Lower lobe of right lung (tissue), 2 donors: ENCODE measurements around the gene EED. TPM values are rescaled to one million over a fixed set of nuclear protein-coding genes. Genes with fewer than 3 reads are reported as not detected.

Source experiments
- ATAC-seq, 2 donors: fragments of 200-7000 bp; cut with Tn5 transposase; one replicate each; pipeline ENCODE4 v1.9.1; 2020 to 2022; ENCODE audit warnings: mild to moderate bottlenecking in 2 of 2, moderate library complexity in 2 of 2
- DNase-seq: peaks from one replicate; pipeline ENCODE4 v3.0.0-alpha.2; 2020
- H3K27ac ChIP-seq: fragments of 200-600 bp; one replicate; pipeline ENCODE4 v1.8.0; 2022
- H3K27me3 ChIP-seq: fragments of 200-600 bp; one replicate; pipeline ENCODE4 v1.8.0; 2022; ENCODE audit warnings: low read depth
- H3K36me3 ChIP-seq: fragments of 200-600 bp; one replicate; pipeline ENCODE4 v1.8.0; 2022; ENCODE audit warnings: mild to moderate bottlenecking
- H3K4me1 ChIP-seq: fragments of 200-600 bp; one replicate; pipeline ENCODE4 v1.8.0; 2022
- H3K4me3 ChIP-seq: fragments of 200-600 bp; one replicate; pipeline ENCODE4 v1.8.0; 2022; ENCODE audit warnings: mild to moderate bottlenecking
- H3K9me3 ChIP-seq: fragments of 200-600 bp; one replicate; pipeline ENCODE4 v1.8.0; 2022
- intact Hi-C: fragments of 100-400 bp; cut with DNase I; formaldehyde crosslinking; loops from one replicate; pipeline ENCODE4 v1.11.0; 2022
- total RNA-seq: library from RNA; stranded (reverse); fragmentation: NEBNext Ultra II Directional; extraction: Animal tissue kit (Norgen Biotek cat#: 25700); gene quantifications from one replicate; pipeline ENCODE4 v1.2.1, GENCODE V29; 2021
- TF ChIP-seq, protein P1 (sequence below): fragments of 200-600 bp; IDR thresholded peaks from one replicate; pipeline ENCODE4 v1.8.0; 2022; ENCODE audit warnings: antibody characterized with exemption, mild to moderate bottlenecking
- donor health status: DM: no; HTN: yes; CAD: no; lungs with severe emphysema.

Gene EED
- total RNA-seq, 1 donor from 2014 or later = 21.0 TPM

- intact Hi-C loops = no loop called here
- Histone ChIP-seq H3K27ac (no peak overlapping the region), H3K4me1 (peaks cover 6% of the 10 kb centered on the region), H3K9me3 (no peaks in the 10 kb centered on the region), H3K27me3 (no peaks in the 10 kb centered on the region), H3K4me3 (no peak overlapping the region), H3K36me3 (no peaks in the 10 kb centered on the region)
- ATAC-seq (no peak), DNase-seq (no peak)
- TF ChIP-seq, protein P1, sequence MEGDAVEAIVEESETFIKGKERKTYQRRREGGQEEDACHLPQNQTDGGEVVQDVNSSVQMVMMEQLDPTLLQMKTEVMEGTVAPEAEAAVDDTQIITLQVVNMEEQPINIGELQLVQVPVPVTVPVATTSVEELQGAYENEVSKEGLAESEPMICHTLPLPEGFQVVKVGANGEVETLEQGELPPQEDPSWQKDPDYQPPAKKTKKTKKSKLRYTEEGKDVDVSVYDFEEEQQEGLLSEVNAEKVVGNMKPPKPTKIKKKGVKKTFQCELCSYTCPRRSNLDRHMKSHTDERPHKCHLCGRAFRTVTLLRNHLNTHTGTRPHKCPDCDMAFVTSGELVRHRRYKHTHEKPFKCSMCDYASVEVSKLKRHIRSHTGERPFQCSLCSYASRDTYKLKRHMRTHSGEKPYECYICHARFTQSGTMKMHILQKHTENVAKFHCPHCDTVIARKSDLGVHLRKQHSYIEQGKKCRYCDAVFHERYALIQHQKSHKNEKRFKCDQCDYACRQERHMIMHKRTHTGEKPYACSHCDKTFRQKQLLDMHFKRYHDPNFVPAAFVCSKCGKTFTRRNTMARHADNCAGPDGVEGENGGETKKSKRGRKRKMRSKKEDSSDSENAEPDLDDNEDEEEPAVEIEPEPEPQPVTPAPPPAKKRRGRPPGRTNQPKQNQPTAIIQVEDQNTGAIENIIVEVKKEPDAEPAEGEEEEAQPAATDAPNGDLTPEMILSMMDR = no peak
Observed at GRCh38 chr11:86240164-86240563, 4.4 kb upstream of the EED start.

DNA sequence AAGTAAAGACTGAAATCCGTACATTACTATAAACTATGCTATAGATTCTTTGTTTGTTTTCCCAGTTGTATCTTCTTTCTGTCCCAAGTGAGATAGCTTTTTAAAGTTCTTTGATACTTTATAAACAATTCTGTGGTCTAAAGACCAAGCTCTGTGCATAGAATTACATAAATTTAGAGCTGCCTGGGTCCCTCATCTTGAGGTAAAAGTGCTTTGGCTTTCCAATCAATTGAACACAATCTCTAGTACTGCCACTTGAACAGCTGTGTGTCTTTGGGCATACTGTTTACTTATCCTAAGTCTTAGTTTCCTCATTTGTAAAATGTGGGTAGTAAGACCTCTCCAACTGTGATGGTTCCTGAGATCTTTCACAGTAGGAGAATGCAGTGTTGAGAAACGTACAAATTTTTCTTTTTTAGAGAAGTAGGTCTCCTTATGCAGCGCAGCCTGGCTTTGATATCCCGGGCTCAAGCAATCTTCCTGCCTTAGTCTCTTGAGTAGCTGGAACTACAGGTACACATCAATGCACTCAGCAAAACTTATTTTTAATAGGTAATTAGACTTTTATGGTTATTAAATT lies 2.5 kb upstream of the EED start:
- no peak for DNase-seq
- Histone ChIP-seq H3K27ac (no peak overlapping the region), H3K4me1 (peaks cover 18% of the 10 kb centered on the region), H3K27me3 (no peaks in the 10 kb centered on the region), H3K9me3 (no peaks in the 10 kb centered on the region), H3K36me3 (no peaks in the 10 kb centered on the region), H3K4me3 (no peak overlapping the region)
- ATAC-seq = no peak
- intact Hi-C loops = no loop called here
- TF ChIP-seq, protein P1 = no peak

DNA sequence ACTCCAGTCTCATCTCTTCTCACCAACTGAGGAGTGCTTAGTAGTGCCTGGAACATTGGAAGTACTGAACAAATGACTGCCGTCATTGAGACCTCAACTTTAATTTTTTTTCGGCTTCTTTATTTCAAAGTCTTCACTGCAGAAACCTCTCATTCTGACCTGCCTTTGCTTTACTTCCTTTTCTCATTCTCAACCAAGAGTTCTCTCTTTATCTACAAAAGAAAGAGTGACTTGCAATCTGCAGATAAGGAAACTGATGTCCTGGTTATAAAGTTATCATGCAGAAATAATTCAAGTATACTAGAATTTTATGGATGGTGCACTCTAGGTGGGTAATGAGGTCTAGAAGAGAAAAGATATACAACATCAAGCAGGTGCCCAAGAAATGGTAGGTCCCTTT lies 1.2 kb upstream of the EED start:
- Histone ChIP-seq H3K36me3 (no peaks in the 10 kb centered on the region), H3K27me3 (no peaks in the 10 kb centered on the region), H3K27ac (no peak overlapping the region), H3K4me3 (no peak overlapping the region), H3K4me1 (peaks cover 31% of the 10 kb centered on the region), H3K9me3 (no peaks in the 10 kb centered on the region)
- ATAC-seq = no peak
- intact Hi-C loops = no loop called here
- no peak for DNase-seq
- TF ChIP-seq, protein P1 = no peak

- ATAC-seq = peak; percentile 93 to 95
- H3K4me3 ChIP-seq = peak overlapping the region; percentile 81
Observed at GRCh38 chr11:86244063-86244521, 461 bp upstream of the EED start.

GRCh38 chr11:86245369-86246292 lies 1.1 kb downstream of the EED start:
- TF ChIP-seq, protein P1 = no peak
- H3K4me3 ChIP-seq = peak overlapping the region; percentile 81
- intact Hi-C loops = no loop called here
- H3K36me3 ChIP-seq = no peaks in the 10 kb centered on the region
- H3K9me3 ChIP-seq = no peaks in the 10 kb centered on the region
- no peak for DNase-seq
- peak overlapping the region; percentile 98 for H3K27ac ChIP-seq
- H3K4me1 ChIP-seq = peaks cover 31% of the 10 kb centered on the region
- H3K27me3 ChIP-seq = no peaks in the 10 kb centered on the region
- ATAC-seq = peak; percentile 37 to 43

More at GRCh38 chr11:86244063-86244521, 461 bp upstream of the EED start:
- TF ChIP-seq, protein P1 = no peak
- H3K4me1 ChIP-seq = peaks cover 31% of the 10 kb centered on the region
- no peaks in the 10 kb centered on the region for H3K36me3 ChIP-seq
- intact Hi-C loops = no loop called here
- no peaks in the 10 kb centered on the region for H3K9me3 ChIP-seq
- no peaks in the 10 kb centered on the region for H3K27me3 ChIP-seq
- peak; percentile 91 for DNase-seq
- peak overlapping the region; percentile 98 for H3K27ac ChIP-seq
